ENCODE measurements around the gene UBE2G2. TPM values are rescaled to one million over a fixed set of nuclear protein-coding genes. Genes with fewer than 3 reads are reported as not detected.
A peak's percentile ranks its signal among the peaks of the same experiment; 100 is the strongest.

Gene UBE2G2
- total RNA-seq, 1 donor = 75.3 TPM

DNA sequence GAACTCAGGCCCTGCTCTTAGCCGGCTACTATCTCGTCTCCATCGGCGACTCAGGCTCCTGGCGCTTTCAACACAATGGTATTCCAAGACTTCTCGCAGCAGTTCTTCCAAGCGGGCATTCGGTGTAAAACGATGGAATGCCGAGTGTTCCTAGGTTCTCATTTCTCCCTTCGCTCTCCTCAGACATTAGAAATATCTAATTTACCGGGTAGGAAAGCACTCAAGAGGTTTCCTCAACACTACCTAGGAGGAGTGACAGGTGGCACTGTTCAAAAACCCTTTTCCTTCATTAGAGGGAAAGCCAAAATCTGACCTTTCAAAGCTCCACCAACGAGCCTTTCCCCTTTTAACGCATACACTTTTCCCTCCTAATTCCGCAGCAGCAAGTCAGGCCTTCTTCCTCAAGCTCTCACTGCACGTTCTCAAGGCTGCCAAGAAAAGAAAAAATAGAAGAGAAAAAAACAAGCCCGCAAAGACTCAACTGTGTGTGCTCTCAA lies 601 bp downstream of the UBE2G2 start:
- peaks cover 49% of the 10 kb centered on the region for H3K36me3 ChIP-seq (ENCODE audit: insufficient read depth, low read length)
- H3K79me2 ChIP-seq (ENCODE audit: insufficient read depth, low read length) = peaks cover 74% of the 10 kb centered on the region

DNA sequence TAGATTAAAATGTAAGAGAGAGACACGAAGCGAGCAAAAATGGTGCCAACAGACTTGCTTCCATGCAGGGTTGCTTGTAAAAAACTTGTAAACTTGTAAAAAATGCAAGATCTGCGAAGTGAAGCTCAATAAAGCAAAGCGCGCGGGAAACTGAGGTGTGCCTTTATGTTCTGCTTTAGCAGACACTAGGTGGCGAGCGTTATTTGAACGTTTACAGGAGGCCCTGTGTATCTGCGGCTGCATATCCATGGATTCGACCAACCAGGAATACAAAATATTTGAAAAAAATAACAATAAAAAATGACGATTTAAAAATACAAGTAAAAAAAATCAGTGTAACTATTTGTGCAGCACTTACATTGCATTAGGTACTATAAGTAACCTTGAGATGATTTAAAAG lies 1.5 kb downstream of the UBE2G2 start:
- H3K9me3 ChIP-seq (ENCODE audit: low read depth, low read length) = no peaks in the 10 kb centered on the region
- peaks cover 45% of the 10 kb centered on the region for H3K36me3 ChIP-seq (ENCODE audit: insufficient read depth, low read length)
- H3K27ac ChIP-seq (ENCODE audit: low read depth, low read length) = no peak overlapping the region
- H3K79me2 ChIP-seq (ENCODE audit: insufficient read depth, low read length) = peaks cover 76% of the 10 kb centered on the region
- H4K20me1 ChIP-seq (ENCODE audit: insufficient read depth, low read length) = peaks cover 39% of the 10 kb centered on the region
- peak; percentile 68 for DNase-seq (ENCODE audit: insufficient read length, low spot score, missing footprints)
- peak overlapping the region; percentile 91 for H3K4me2 ChIP-seq (ENCODE audit: insufficient read depth, low read length)
- H3K27me3 ChIP-seq (ENCODE audit: insufficient read depth, low read length) = no peaks in the 10 kb centered on the region
- peak; percentile 50 for TF ChIP-seq CTCF (IDR thresholded peaks at IDR 0.05; ENCODE audit: extremely low read depth, low read depth, low read length)
- H2AFZ ChIP-seq (ENCODE audit: low read length) = no peak overlapping the region
- H3K4me1 ChIP-seq (ENCODE audit: insufficient read depth, low read length) = peaks cover 19% of the 10 kb centered on the region
- H3K4me3 ChIP-seq (ENCODE audit: insufficient read depth, low read length) = peak overlapping the region; percentile 96

More for the DNA sequence above, 601 bp downstream of the UBE2G2 start:
- DNase-seq (ENCODE audit: insufficient read length, low spot score, missing footprints) = peak; percentile 76
- peak overlapping the region; percentile 70 for H3K27ac ChIP-seq (ENCODE audit: low read depth, low read length)
- H3K4me2 ChIP-seq (ENCODE audit: insufficient read depth, low read length) = peak overlapping the region; percentile 91
- H3K4me3 ChIP-seq (ENCODE audit: insufficient read depth, low read length) = peak overlapping the region; percentile 96
- peaks cover 19% of the 10 kb centered on the region for H3K4me1 ChIP-seq (ENCODE audit: insufficient read depth, low read length)
- H2AFZ ChIP-seq (ENCODE audit: low read length) = peak overlapping the region; percentile 90
- TF ChIP-seq CTCF (IDR thresholded peaks at IDR 0.05; ENCODE audit: extremely low read depth, low read depth, low read length) = peak; percentile 43
- no peaks in the 10 kb centered on the region for H3K9me3 ChIP-seq (ENCODE audit: low read depth, low read length)
- no peaks in the 10 kb centered on the region for H3K27me3 ChIP-seq (ENCODE audit: insufficient read depth, low read length)
- peaks cover 30% of the 10 kb centered on the region for H4K20me1 ChIP-seq (ENCODE audit: insufficient read depth, low read length)

- H2AFZ ChIP-seq (ENCODE audit: low read length) = no peak overlapping the region
- no peak for TF ChIP-seq CTCF (IDR thresholded peaks at IDR 0.05; ENCODE audit: extremely low read depth, low read depth, low read length)
- no peak overlapping the region for H3K4me2 ChIP-seq (ENCODE audit: insufficient read depth, low read length)
These were observed 2.0 kb downstream of the UBE2G2 start for GRCh38 chr21:44799646-44800045.

GRCh38 chr21:44797775-44798174 lies 3.8 kb downstream of the UBE2G2 start:
- DNase-seq (ENCODE audit: insufficient read length, low spot score, missing footprints) = no peak
- Histone ChIP-seq H3K4me3 (ENCODE audit: insufficient read depth, low read length) (no peak overlapping the region), H3K36me3 (ENCODE audit: insufficient read depth, low read length) (peaks cover 29% of the 10 kb centered on the region), H4K20me1 (ENCODE audit: insufficient read depth, low read length) (peaks cover 49% of the 10 kb centered on the region), H3K27ac (ENCODE audit: low read depth, low read length) (no peak overlapping the region), H3K4me2 (ENCODE audit: insufficient read depth, low read length) (no peak overlapping the region), H3K27me3 (ENCODE audit: insufficient read depth, low read length) (no peaks in the 10 kb centered on the region), H3K9me3 (ENCODE audit: low read depth, low read length) (no peaks in the 10 kb centered on the region), H3K79me2 (ENCODE audit: insufficient read depth, low read length) (peaks cover 90% of the 10 kb centered on the region), H3K4me1 (ENCODE audit: insufficient read depth, low read length) (peaks cover 17% of the 10 kb centered on the region), H2AFZ (ENCODE audit: low read length) (no peak overlapping the region)
- no peak for TF ChIP-seq CTCF (IDR thresholded peaks at IDR 0.05; ENCODE audit: extremely low read depth, low read depth, low read length)

More at GRCh38 chr21:44799646-44800045, 2.0 kb downstream of the UBE2G2 start:
- Histone ChIP-seq H3K27me3 (ENCODE audit: insufficient read depth, low read length) (no peaks in the 10 kb centered on the region), H4K20me1 (ENCODE audit: insufficient read depth, low read length) (peaks cover 40% of the 10 kb centered on the region), H3K4me3 (ENCODE audit: insufficient read depth, low read length) (no peak overlapping the region), H3K9me3 (ENCODE audit: low read depth, low read length) (no peaks in the 10 kb centered on the region), H3K79me2 (ENCODE audit: insufficient read depth, low read length) (peaks cover 76% of the 10 kb centered on the region), H3K4me1 (ENCODE audit: insufficient read depth, low read length) (peaks cover 19% of the 10 kb centered on the region), H3K36me3 (ENCODE audit: insufficient read depth, low read length) (peaks cover 40% of the 10 kb centered on the region), H3K27ac (ENCODE audit: low read depth, low read length) (no peak overlapping the region)
- DNase-seq (ENCODE audit: insufficient read length, low spot score, missing footprints) = no peak

Measured in osteoblast (primary cell).